ENCODE results near the gene DNAJC30.

Gene DNAJC30

GRCh38 chr7:73707045-73707631, 23.9 kb upstream of the DNAJC30 start:
- DNase-seq: no peak

GRCh38 chr7:73706126-73707044, 23.1 kb upstream of the DNAJC30 start:
- DNase-seq: peak; percentile 51

GRCh38 chr7:73705551-73705920, 22.3 kb upstream of the DNAJC30 start:
- no peak for DNase-seq

GRCh38 chr7:73704640-73705550, 21.6 kb upstream of the DNAJC30 start:
- DNase-seq: no peak

GRCh38 chr7:73703757-73704639, 20.7 kb upstream of the DNAJC30 start:
- DNase-seq: peak; percentile 38

GRCh38 chr7:73703225-73703624, 20.0 kb upstream of the DNAJC30 start:
- DNase-seq: no peak

GRCh38 chr7:73702665-73703064, 19.4 kb upstream of the DNAJC30 start:
- no peak for DNase-seq

GRCh38 chr7:73702226-73702625, 19.0 kb upstream of the DNAJC30 start:
- no peak for DNase-seq

- DNase-seq: peak; percentile 36
Observed at GRCh38 chr7:73701357-73701995, 18.2 kb upstream of the DNAJC30 start.

- no peak for DNase-seq
Observed at GRCh38 chr7:73700581-73701134, 17.4 kb upstream of the DNAJC30 start.

- DNase-seq: no peak
Observed at GRCh38 chr7:73700069-73700423, 16.8 kb upstream of the DNAJC30 start.

- no peak for DNase-seq
Observed at GRCh38 chr7:73699370-73700068, 16.3 kb upstream of the DNAJC30 start.

- DNase-seq: no peak
Observed at GRCh38 chr7:73698410-73698809, 15.2 kb upstream of the DNAJC30 start.

GRCh38 chr7:73696372-73696771, 13.1 kb upstream of the DNAJC30 start:
- no peak for DNase-seq

GRCh38 chr7:73690646-73691045, 7.4 kb upstream of the DNAJC30 start:
- no peak for DNase-seq

- DNase-seq: no peak
Observed at GRCh38 chr7:73688288-73688687, 5.0 kb upstream of the DNAJC30 start.

GRCh38 chr7:73685311-73685710, 2.1 kb upstream of the DNAJC30 start:
- DNase-seq: no peak

GRCh38 chr7:73683788-73684693, 788 bp upstream of the DNAJC30 start:
- no peak for DNase-seq

GRCh38 chr7:73682745-73683055, 553 bp downstream of the DNAJC30 start:
- no peak for DNase-seq

- DNase-seq: no peak
Observed at GRCh38 chr7:73681031-73681430, 2.2 kb downstream of the DNAJC30 start.
